Hematopoietic multipotent progenitor cell treated with erythropoietin and hydrocortisone succinate and interleukin-3 and kit ligand, for 8 days (in vitro differentiated cells): Measurements from ENCODE around the gene CIB1.

Experiments used
- DNase-seq: peaks from one replicate; pipeline ENCODE4 v3.0.0-alpha.2; 2015

CIB1 gene

GRCh38 chr15:90213818-90214204 is 19.9 kb downstream of the CIB1 start:
- no peak for DNase-seq

GRCh38 chr15:90213122-90213817 is 20.5 kb downstream of the CIB1 start:
- peak; percentile 67 for DNase-seq

- no peak for DNase-seq
Measured at GRCh38 chr15:90212221-90213098, 21.3 kb downstream of the CIB1 start.

GRCh38 chr15:90211440-90212143 is 22.1 kb downstream of the CIB1 start:
- no peak for DNase-seq

- no peak for DNase-seq
Measured at GRCh38 chr15:90211009-90211408, 22.7 kb downstream of the CIB1 start.

- DNase-seq: no peak
Measured at GRCh38 chr15:90210593-90210992, 23.1 kb downstream of the CIB1 start.

- DNase-seq: no peak
Measured at GRCh38 chr15:90209591-90209990, 24.1 kb downstream of the CIB1 start.

- DNase-seq: no peak
Measured at GRCh38 chr15:90208356-90208755, 25.4 kb downstream of the CIB1 start.

GRCh38 chr15:90207252-90207651 is 26.5 kb downstream of the CIB1 start:
- DNase-seq: no peak

- peak; percentile 62 for DNase-seq
Measured at GRCh38 chr15:90205886-90206285, 27.9 kb downstream of the CIB1 start.

GRCh38 chr15:90205050-90205848 is 28.5 kb downstream of the CIB1 start:
- no peak for DNase-seq

- DNase-seq: no peak
Measured at GRCh38 chr15:90203922-90204321, 29.8 kb downstream of the CIB1 start.

- no peak for DNase-seq
Measured at GRCh38 chr15:90203473-90203872, 30.3 kb downstream of the CIB1 start.

- DNase-seq: no peak
Measured at GRCh38 chr15:90202929-90203328, 30.8 kb downstream of the CIB1 start.

- DNase-seq: no peak
Measured at GRCh38 chr15:90201944-90202375, 31.8 kb downstream of the CIB1 start.

- DNase-seq: peak; percentile 70
Measured at GRCh38 chr15:90201130-90201943, 32.4 kb downstream of the CIB1 start, which contains the start of gene SEMA4B. TSS of gene SEMA4B (plus strand) at chr15:90201330. CDS start at chr15:90201579, 249 bp downstream.

- peak; percentile 9 for DNase-seq
Measured at GRCh38 chr15:90200534-90201129, 33.1 kb downstream of the CIB1 start.

GRCh38 chr15:90194655-90195054 is 39.1 kb downstream of the CIB1 start:
- DNase-seq: no peak

GRCh38 chr15:90192961-90193786 is 40.6 kb downstream of the CIB1 start:
- DNase-seq: peak; percentile 33

GRCh38 chr15:90191794-90192509 is 41.8 kb downstream of the CIB1 start:
- peak; percentile 90 for DNase-seq
